Hepatocyte (in vitro differentiated cells): ENCODE results near the gene SH3BGR. TPM values are rescaled to one million over a fixed set of nuclear protein-coding genes. Genes with fewer than 3 reads are reported as not detected.

ENCODE experiments used
- DNase-seq: peaks from one replicate; pipeline ENCODE4 v3.0.0-alpha.2; 2016; ENCODE audit warnings: low spot score
- H2AFZ ChIP-seq: fragments of 200-600 bp; sonication (generic); 2 replicates; pipeline ENCODE4 v1.6.0; 2016; ENCODE audit warnings: antibody characterized with exemption, mild to moderate bottlenecking
- H3K27ac ChIP-seq: fragments of 200-600 bp; sonication (generic); 2 replicates; pipeline ENCODE4 v1.5.1; 2016; ENCODE audit warnings: mild to moderate bottlenecking
- H3K27me3 ChIP-seq: fragments of 200-600 bp; sonication (generic); 2 replicates; pipeline ENCODE4 v1.6.1; 2016
- H3K36me3 ChIP-seq: fragments of 200-600 bp; sonication (generic); replicated peaks from 2 replicates; pipeline ENCODE4 v1.5.1; 2016; ENCODE audit warnings: low read depth; ENCODE audit not compliant: insufficient read depth
- H3K4me1 ChIP-seq: fragments of 200-600 bp; sonication (generic); 2 replicates; pipeline ENCODE4 v1.5.1; 2016; ENCODE audit warnings: mild to moderate bottlenecking, moderate library complexity; ENCODE audit not compliant: insufficient read depth
- H3K4me2 ChIP-seq: fragments of 200-600 bp; sonication (generic); 2 replicates; pipeline ENCODE4 v1.6.0; 2016
- H3K4me3 ChIP-seq: fragments of 200-600 bp; sonication (generic); 2 replicates; pipeline ENCODE4 v1.5.1; 2016; ENCODE audit warnings: mild to moderate bottlenecking
- H3K79me2 ChIP-seq: fragments of 200-600 bp; sonication (generic); 2 replicates; pipeline ENCODE4 v1.6.0; 2017; ENCODE audit warnings: mild to moderate bottlenecking
- H3K9me2 ChIP-seq: fragments of 200-600 bp; sonication (generic); replicated peaks from 2 replicates; pipeline ENCODE4 v1.6.0; 2017; ENCODE audit warnings: mild to moderate bottlenecking; ENCODE audit not compliant: insufficient read depth
- H3K9me3 ChIP-seq: fragments of 200-600 bp; sonication (generic); 2 replicates; pipeline ENCODE4 v1.5.1; 2016; ENCODE audit warnings: low read depth, mild to moderate bottlenecking
- H4K20me1 ChIP-seq: fragments of 200-600 bp; sonication (generic); 2 replicates; pipeline ENCODE4 v1.6.0; 2016; ENCODE audit warnings: mild to moderate bottlenecking; ENCODE audit not compliant: insufficient read depth, poor library complexity, severe bottlenecking
- CTCF ChIP-seq: fragments of 200-600 bp; sonication (generic); IDR thresholded peaks from 2 replicates; pipeline ENCODE4 v1.5.1; 2016; ENCODE audit warnings: antibody characterized with exemption, mild to moderate bottlenecking; ENCODE audit not compliant: poor library complexity
- EZH2 ChIP-seq: fragments of 200-600 bp; sonication (generic); IDR thresholded peaks from 2 replicates; pipeline ENCODE4 v1.6.1; 2016; ENCODE audit warnings: antibody characterized with exemption, mild to moderate bottlenecking, borderline replicate concordance
- EZH2phosphoT487 ChIP-seq: fragments of 200-600 bp; sonication (generic); IDR thresholded peaks from one replicate; pipeline ENCODE4 v1.6.1; 2018; ENCODE audit warnings: antibody characterized with exemption, mild to moderate bottlenecking, low read depth, moderate library complexity; ENCODE audit not compliant: unreplicated experiment, severe bottlenecking
- WGBS: methylation state at CpG from one replicate; pipeline ENCODE4 v1.1.6; 2016; ENCODE audit warnings: low lambda C conversion rate; ENCODE audit errors: missing lambda C conversion rate; 5-methylcytosine and 5-hydroxymethylcytosine counted together
- polyA plus RNA-seq: library from polyadenylated mRNA; unstranded; fragments of >200 nt; fragmentation: Nextera tagmentation; extraction: Ambion mirVana; gene quantifications from 2 replicates; pipeline ENCODE4 v1.2.1, GENCODE V29; 2016
- total RNA-seq: library from RNA; depleted of rRNA; stranded (reverse); fragments of >200 nt; gene quantifications from 2 replicates; pipeline ENCODE4 v1.2.3, GENCODE V29; 2014

Gene SH3BGR
- total and polyA plus RNA-seq, 2 experiments from 2014 or later: 1.8 to 2.5 TPM

- H3K9me3 ChIP-seq: no peaks in the 10 kb centered on the region
- H3K27me3 ChIP-seq: no peaks in the 10 kb centered on the region
- H3K4me3 ChIP-seq: no peak overlapping the region
- no peak overlapping the region for H3K4me2 ChIP-seq
- H3K27ac ChIP-seq: no peak overlapping the region
- H4K20me1 ChIP-seq: no peaks in the 10 kb centered on the region
- H3K36me3 ChIP-seq: no peaks in the 10 kb centered on the region
- H3K4me1 ChIP-seq: no peaks in the 10 kb centered on the region
- DNase-seq: no peak
- no peak overlapping the region for H2AFZ ChIP-seq
- no peaks in the 10 kb centered on the region for H3K9me2 ChIP-seq
- 87% methylated on average over 2 of the region's 2 CpGs for WGBS
- no peak for TF ChIP-seq EZH2phosphoT487
- TF ChIP-seq EZH2: no peak
- no peak for TF ChIP-seq CTCF
- no peaks in the 10 kb centered on the region for H3K79me2 ChIP-seq
Observed at GRCh38 chr21:39429445-39429844, 22.3 kb upstream of the SH3BGR start.

- Histone ChIP-seq H3K9me3 (no peaks in the 10 kb centered on the region), H3K4me2 (no peak overlapping the region), H3K27me3 (no peaks in the 10 kb centered on the region), H3K36me3 (no peaks in the 10 kb centered on the region), H4K20me1 (no peaks in the 10 kb centered on the region), H3K4me1 (no peaks in the 10 kb centered on the region), H3K27ac (no peak overlapping the region), H3K9me2 (no peaks in the 10 kb centered on the region), H3K79me2 (no peaks in the 10 kb centered on the region), H2AFZ (no peak overlapping the region), H3K4me3 (no peak overlapping the region)
- DNase-seq: no peak
- WGBS: 77% methylated on average over 3 of the region's 3 CpGs
- TF ChIP-seq EZH2: no peak
- TF ChIP-seq EZH2phosphoT487: no peak
- no peak for TF ChIP-seq CTCF
Observed at GRCh38 chr21:39430016-39430415, 21.8 kb upstream of the SH3BGR start.

- no peak overlapping the region for H3K27ac ChIP-seq
- no peaks in the 10 kb centered on the region for H3K36me3 ChIP-seq
- no peaks in the 10 kb centered on the region for H3K27me3 ChIP-seq
- no peak for DNase-seq
- H3K4me3 ChIP-seq: no peak overlapping the region
- H3K79me2 ChIP-seq: no peaks in the 10 kb centered on the region
- TF ChIP-seq EZH2phosphoT487 (no peak), EZH2 (no peak), CTCF (no peak)
- no peaks in the 10 kb centered on the region for H4K20me1 ChIP-seq
- no peaks in the 10 kb centered on the region for H3K9me3 ChIP-seq
- no peak overlapping the region for H2AFZ ChIP-seq
- no peak overlapping the region for H3K4me2 ChIP-seq
- no peaks in the 10 kb centered on the region for H3K4me1 ChIP-seq
- WGBS: 31% methylated on average over 4 of the region's 4 CpGs
- no peaks in the 10 kb centered on the region for H3K9me2 ChIP-seq
Observed at GRCh38 chr21:39430457-39430856, 21.3 kb upstream of the SH3BGR start.

- WGBS: 55% methylated on average over 2 of the region's 2 CpGs
Observed at GRCh38 chr21:39430954-39431353, 20.8 kb upstream of the SH3BGR start.

More at GRCh38 chr21:39430954-39431353, 20.8 kb upstream of the SH3BGR start:
- H3K9me2 ChIP-seq: no peaks in the 10 kb centered on the region
- no peak overlapping the region for H3K4me2 ChIP-seq
- no peaks in the 10 kb centered on the region for H3K27me3 ChIP-seq
- no peak overlapping the region for H3K4me3 ChIP-seq
- H3K79me2 ChIP-seq: no peaks in the 10 kb centered on the region
- DNase-seq: no peak
- no peaks in the 10 kb centered on the region for H3K4me1 ChIP-seq
- no peaks in the 10 kb centered on the region for H3K36me3 ChIP-seq
- TF ChIP-seq CTCF: no peak
- TF ChIP-seq EZH2phosphoT487: no peak
- TF ChIP-seq EZH2: no peak
- H2AFZ ChIP-seq: no peak overlapping the region
- H3K27ac ChIP-seq: no peak overlapping the region
- no peaks in the 10 kb centered on the region for H3K9me3 ChIP-seq
- no peaks in the 10 kb centered on the region for H4K20me1 ChIP-seq
